ENCODE data around the gene TMPRSS3.

DNA sequence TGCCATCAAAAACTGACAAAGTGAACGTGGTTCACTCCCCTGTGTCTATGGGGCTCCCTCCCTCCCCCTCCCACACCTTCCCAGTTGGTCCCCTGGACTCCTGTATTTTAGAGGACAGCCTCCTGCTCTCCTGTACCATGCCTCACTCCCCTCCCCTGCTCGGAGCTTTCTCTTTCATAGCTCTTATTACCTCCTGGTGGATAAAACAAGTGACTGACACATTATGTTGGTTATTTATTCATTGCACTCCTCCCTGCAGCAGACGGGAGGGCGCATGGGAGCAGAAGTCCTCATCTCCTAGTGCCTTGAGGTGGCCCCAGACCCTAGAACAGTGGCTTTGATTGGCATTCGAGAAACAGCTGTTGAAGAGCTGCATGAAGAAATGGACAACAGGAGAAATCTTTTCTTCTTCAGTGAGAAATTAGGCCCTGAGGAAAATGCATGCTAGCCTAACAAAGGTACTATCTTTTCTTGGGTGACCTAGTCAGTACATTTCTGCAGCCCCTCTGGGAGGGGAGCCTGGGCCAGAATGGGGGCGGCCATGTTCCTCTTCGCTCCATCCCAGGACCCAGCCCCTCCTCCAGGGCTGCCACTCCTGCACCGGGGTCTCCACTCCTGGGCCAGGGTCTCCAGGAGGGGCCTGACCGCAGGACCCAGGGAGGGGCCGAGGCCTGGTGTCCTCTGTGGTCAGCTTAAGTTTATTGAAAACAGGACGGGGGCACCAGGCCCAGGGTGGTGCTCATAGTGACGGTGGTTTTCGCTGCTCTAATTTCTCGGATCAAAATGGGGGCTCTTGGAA lies 28.3 kb downstream of the TMPRSS3 start:
- TF ChIP-seq, protein P1, sequence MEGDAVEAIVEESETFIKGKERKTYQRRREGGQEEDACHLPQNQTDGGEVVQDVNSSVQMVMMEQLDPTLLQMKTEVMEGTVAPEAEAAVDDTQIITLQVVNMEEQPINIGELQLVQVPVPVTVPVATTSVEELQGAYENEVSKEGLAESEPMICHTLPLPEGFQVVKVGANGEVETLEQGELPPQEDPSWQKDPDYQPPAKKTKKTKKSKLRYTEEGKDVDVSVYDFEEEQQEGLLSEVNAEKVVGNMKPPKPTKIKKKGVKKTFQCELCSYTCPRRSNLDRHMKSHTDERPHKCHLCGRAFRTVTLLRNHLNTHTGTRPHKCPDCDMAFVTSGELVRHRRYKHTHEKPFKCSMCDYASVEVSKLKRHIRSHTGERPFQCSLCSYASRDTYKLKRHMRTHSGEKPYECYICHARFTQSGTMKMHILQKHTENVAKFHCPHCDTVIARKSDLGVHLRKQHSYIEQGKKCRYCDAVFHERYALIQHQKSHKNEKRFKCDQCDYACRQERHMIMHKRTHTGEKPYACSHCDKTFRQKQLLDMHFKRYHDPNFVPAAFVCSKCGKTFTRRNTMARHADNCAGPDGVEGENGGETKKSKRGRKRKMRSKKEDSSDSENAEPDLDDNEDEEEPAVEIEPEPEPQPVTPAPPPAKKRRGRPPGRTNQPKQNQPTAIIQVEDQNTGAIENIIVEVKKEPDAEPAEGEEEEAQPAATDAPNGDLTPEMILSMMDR (IDR thresholded peaks at IDR 0.05), result no peak
- TF ChIP-seq POLR2A (IDR thresholded peaks at IDR 0.05), result no peak
